Liver (tissue), 9 donors: ENCODE results near the gene BAIAP3. TPM values are rescaled to one million over a fixed set of nuclear protein-coding genes. Genes with fewer than 3 reads are reported as not detected.

Source experiments
- DNase-seq: peaks from one replicate; pipeline ENCODE4 v3.0.0-alpha.2; 2017; ENCODE audit warnings: low spot score
- H3K27ac ChIP-seq, 2 donors: one replicate each; pipeline ENCODE4 v1.7.0; 2013; ENCODE audit warnings: inconsistent platforms in 2 of 2, low read length in 2 of 2, control low read depth in 1 of 2, low read depth in 1 of 2, mild to moderate bottlenecking in 1 of 2
- H3K27me3 ChIP-seq, 4 donors: one replicate each; pipeline versions ENCODE4 v1.6.1 to v1.7.0; 2013; ENCODE audit warnings: low read length in 3 of 4, inconsistent platforms in 1 of 4, mild to moderate bottlenecking in 1 of 4, moderate library complexity in 1 of 4; ENCODE audit not compliant: control insufficient read depth in 4 of 4, insufficient read depth in 4 of 4
- H3K36me3 ChIP-seq, 4 donors: one replicate each; pipeline versions ENCODE4 v1.6.1 to v1.7.0; 2013; ENCODE audit warnings: low read length in 3 of 4, mild to moderate bottlenecking in 3 of 4, low read depth in 1 of 4, moderate library complexity in 1 of 4; ENCODE audit not compliant: control insufficient read depth in 4 of 4, insufficient read depth in 3 of 4
- H3K4me1 ChIP-seq, 4 donors: one replicate each; pipeline versions ENCODE4 v1.6.1 to v1.7.0; 2013; ENCODE audit warnings: low read length in 3 of 4, mild to moderate bottlenecking in 3 of 4, moderate library complexity in 1 of 4; ENCODE audit not compliant: control insufficient read depth in 4 of 4, insufficient read depth in 4 of 4
- H3K4me3 ChIP-seq, 3 donors: one replicate each; pipeline versions ENCODE4 v1.6.1 to v1.7.0; 2013; ENCODE audit warnings: low read length in 3 of 3, control low read depth in 1 of 3, low read depth in 1 of 3, mild to moderate bottlenecking in 1 of 3
- H3K9ac ChIP-seq, 2 donors: one replicate each; pipeline ENCODE4 v1.7.0; 2013; ENCODE audit warnings: low read length in 2 of 2, mild to moderate bottlenecking in 2 of 2, moderate library complexity in 2 of 2, control low read depth in 1 of 2, low read depth in 1 of 2
- H3K9me3 ChIP-seq, 4 donors: one replicate each; pipeline versions ENCODE4 v1.6.1 to v1.7.0; 2013; ENCODE audit warnings: low read length in 3 of 4; ENCODE audit not compliant: control insufficient read depth in 4 of 4
- CTCF ChIP-seq: fragments of 150-350 bp; IDR thresholded peaks from 2 replicates; pipeline ENCODE4 v1.5.1; 2017; ENCODE audit warnings: improper control_type of control experiment, low read depth, low read length; ENCODE audit not compliant: missing input control
- EGR1 ChIP-seq, 2 donors: IDR thresholded peaks; 2 replicates each; pipeline ENCODE4 v1.6.1; 2016 to 2018; ENCODE audit warnings: antibody characterized with exemption in 2 of 2, low read depth in 2 of 2
- FOXA1 ChIP-seq: IDR thresholded peaks from 2 replicates; pipeline ENCODE4 v1.6.1; 2016; ENCODE audit warnings: antibody characterized with exemption
- FOXA2 ChIP-seq: IDR thresholded peaks from 2 replicates; pipeline ENCODE4 v1.6.1; 2016; ENCODE audit warnings: antibody characterized with exemption
- JUND ChIP-seq, 2 donors: IDR thresholded peaks; 2 replicates each; pipeline ENCODE4 v1.6.1; 2016; ENCODE audit warnings: antibody characterized with exemption in 2 of 2
- NR2F2 ChIP-seq: IDR thresholded peaks from 2 replicates; pipeline ENCODE4 v1.6.1; 2016; ENCODE audit warnings: antibody characterized with exemption
- RAD21 ChIP-seq, 2 donors: IDR thresholded peaks; 2 replicates each; pipeline ENCODE4 v1.6.1; 2016; ENCODE audit warnings: antibody characterized with exemption in 2 of 2, mild to moderate bottlenecking in 2 of 2
- RXRA ChIP-seq, 2 donors: IDR thresholded peaks; 2 replicates each; pipeline ENCODE4 v1.6.1; 2017 to 2018; ENCODE audit warnings: antibody characterized with exemption in 2 of 2, mild to moderate bottlenecking in 1 of 2
- SP1 ChIP-seq: IDR thresholded peaks from 2 replicates; pipeline ENCODE4 v1.6.1; 2018; ENCODE audit warnings: antibody characterized with exemption, mild to moderate bottlenecking
- TAF1 ChIP-seq: conservative IDR thresholded peaks from 2 replicates; pipeline ENCODE4 v1.6.1; 2016; ENCODE audit warnings: antibody characterized with exemption, mild to moderate bottlenecking
- YY1 ChIP-seq: IDR thresholded peaks from 2 replicates; pipeline ENCODE4 v1.6.1; 2016; ENCODE audit warnings: antibody characterized with exemption, mild to moderate bottlenecking
- WGBS: extraction: QIAGEN DNeasy Blood & Tissue Kit; methylation state at CpG from one replicate; pipeline ENCODE4 v1.1.7; 2013; 5-methylcytosine and 5-hydroxymethylcytosine counted together
- polyA plus RNA-seq, 2 donors: library from polyadenylated mRNA; stranded (reverse) in 1 of 2; unstranded in 1 of 2; fragments of 200-250 nt in 1 of 2; fragments of >200 nt in 1 of 2; fragmentation: Nextera tagmentation in 1 of 2; extraction: Ambion mirVana in 1 of 2; gene quantifications; one replicate each; pipeline versions ENCODE4 v1.2.1 to v1.2.3, GENCODE V29; 2013 to 2015
- total RNA-seq, 2 donors: library from RNA; depleted of rRNA; stranded (reverse); fragments of >200 nt; gene quantifications; one replicate each; pipeline ENCODE4 v1.2.3, GENCODE V29; 2014
- donor health status: healthy.
- donor health status: healthy.
- donor health status: healthy.
- donor health status: healthy.
- donor health status: healthy.

The BAIAP3 gene
- total and polyA plus RNA-seq, 4 donors: 1.6 to 3.8 (median 2.6) TPM

- no peak for TF ChIP-seq FOXA1
- no peak for TF ChIP-seq RXRA (IDR thresholded peaks at IDR 0.05)
Measured at GRCh38 chr16:1309888-1310831, 23.3 kb upstream of the BAIAP3 start (continued).

GRCh38 chr16:1310832-1311200 lies 22.6 kb upstream of the BAIAP3 start:
- Histone ChIP-seq H3K36me3 (peaks cover 8 to 15% (median 12%) of the 10 kb centered on the region in 4 donors), H3K4me1 (peaks cover 9 to 44% (median 34%) of the 10 kb centered on the region in 4 donors), H3K27me3 (no peaks in the 10 kb centered on the region), H3K27ac (peak overlapping the region in 1 of 2 donors; percentile 52), H3K9ac (peak overlapping the region; percentile 51 to 87), H3K9me3 (no peaks in the 10 kb centered on the region), H3K4me3 (peak overlapping the region; percentile 58 to 99 (median 90))
- DNase-seq: no peak
- WGBS: 1% methylated on average over 14 of the region's 14 CpGs
- TF ChIP-seq FOXA1: no peak
- no peak for TF ChIP-seq NR2F2
- TF ChIP-seq EGR1 (IDR thresholded peaks at IDR 0.05; ENCODE audit: low read depth in 2 of 2): no peak
- no peak for TF ChIP-seq CTCF
- no peak for TF ChIP-seq RAD21 (IDR thresholded peaks at IDR 0.05)
- no peak for TF ChIP-seq RXRA (IDR thresholded peaks at IDR 0.05)
- TF ChIP-seq YY1: no peak
- TF ChIP-seq FOXA2: no peak
- no peak for TF ChIP-seq SP1

- H3K36me3 ChIP-seq: peaks cover 12 to 20% (median 16%) of the 10 kb centered on the region in 4 donors
- H3K9me3 ChIP-seq: no peaks in the 10 kb centered on the region
- no peak overlapping the region for H3K27ac ChIP-seq
- H3K9ac ChIP-seq: peak overlapping the region; percentile 51 to 87
- no peak for DNase-seq
- H3K4me3 ChIP-seq: peak overlapping the region; percentile 14 to 99 (median 58)
- no peak for TF ChIP-seq YY1
- TF ChIP-seq EGR1 (IDR thresholded peaks at IDR 0.05; ENCODE audit: low read depth in 2 of 2): no peak
- TF ChIP-seq RAD21 (IDR thresholded peaks at IDR 0.05): no peak
- no peak for TF ChIP-seq RXRA (IDR thresholded peaks at IDR 0.05)
- TF ChIP-seq FOXA2: no peak
- H3K4me1 ChIP-seq: peaks cover 9 to 44% (median 34%) of the 10 kb centered on the region in 4 donors
- 21% methylated on average over 13 of the region's 13 CpGs for WGBS
- no peaks in the 10 kb centered on the region for H3K27me3 ChIP-seq
Measured at GRCh38 chr16:1311212-1311737, 22.2 kb upstream of the BAIAP3 start.

- Histone ChIP-seq H3K27ac (no peak overlapping the region), H3K27me3 (no peaks in the 10 kb centered on the region), H3K9me3 (no peaks in the 10 kb centered on the region), H3K9ac (peak overlapping the region in 1 of 2 donors; percentile 87), H3K4me1 (peaks cover 9 to 44% (median 34%) of the 10 kb centered on the region in 4 donors), H3K36me3 (peaks cover 18 to 26% (median 18%) of the 10 kb centered on the region in 4 donors), H3K4me3 (peak overlapping the region in 2 of 3 donors; percentile 22 to 58)
- no peak for DNase-seq
- TF ChIP-seq TAF1 (no peak), JUND (IDR thresholded peaks at IDR 0.05) (no peak), CTCF (no peak), EGR1 (IDR thresholded peaks at IDR 0.05; ENCODE audit: low read depth in 2 of 2) (no peak)
- WGBS: 28% methylated on average over 35 of the region's 35 CpGs
Measured at GRCh38 chr16:1311738-1312466, 21.5 kb upstream of the BAIAP3 start.
